AG04449 (cell line): ENCODE measurements around the gene TRIM62.

Experiments
- CTCF ChIA-PET: fragments of 350-600 bp; formaldehyde crosslinking; extraction: SDS; loops from one replicate; lab custom pipeline; 2021; ENCODE audit warnings: antibody characterized with exemption; lab: Yijun Ruan, JAX
- POLR2A ChIA-PET: fragments of 400-600, 350-600 bp; formaldehyde crosslinking; extraction: SDS; loops from one replicate; lab custom pipeline; 2020; ENCODE audit warnings: antibody characterized with exemption, inconsistent platforms; lab: Yijun Ruan, JAX
- DNase-seq: peaks from one replicate; pipeline ENCODE4 v3.0.0-alpha.2; 2010; ENCODE audit warnings: low read depth, low spot score
- H3K4me3 ChIP-seq: 2 replicates; pipeline ENCODE4 v1.5.1; 2011; ENCODE audit warnings: low read depth, mild to moderate bottlenecking, control low read depth, low read length
- TF ChIP-seq, protein P1 (sequence below): IDR thresholded peaks from one replicate; pipeline ENCODE4 v1.5.1; 2011; ENCODE audit warnings: mild to moderate bottlenecking, moderate library complexity, low read length, control low read depth, inconsistent platforms; ENCODE audit not compliant: insufficient read depth; ENCODE audit errors: missing control alignments

The TRIM62 gene

DNA sequence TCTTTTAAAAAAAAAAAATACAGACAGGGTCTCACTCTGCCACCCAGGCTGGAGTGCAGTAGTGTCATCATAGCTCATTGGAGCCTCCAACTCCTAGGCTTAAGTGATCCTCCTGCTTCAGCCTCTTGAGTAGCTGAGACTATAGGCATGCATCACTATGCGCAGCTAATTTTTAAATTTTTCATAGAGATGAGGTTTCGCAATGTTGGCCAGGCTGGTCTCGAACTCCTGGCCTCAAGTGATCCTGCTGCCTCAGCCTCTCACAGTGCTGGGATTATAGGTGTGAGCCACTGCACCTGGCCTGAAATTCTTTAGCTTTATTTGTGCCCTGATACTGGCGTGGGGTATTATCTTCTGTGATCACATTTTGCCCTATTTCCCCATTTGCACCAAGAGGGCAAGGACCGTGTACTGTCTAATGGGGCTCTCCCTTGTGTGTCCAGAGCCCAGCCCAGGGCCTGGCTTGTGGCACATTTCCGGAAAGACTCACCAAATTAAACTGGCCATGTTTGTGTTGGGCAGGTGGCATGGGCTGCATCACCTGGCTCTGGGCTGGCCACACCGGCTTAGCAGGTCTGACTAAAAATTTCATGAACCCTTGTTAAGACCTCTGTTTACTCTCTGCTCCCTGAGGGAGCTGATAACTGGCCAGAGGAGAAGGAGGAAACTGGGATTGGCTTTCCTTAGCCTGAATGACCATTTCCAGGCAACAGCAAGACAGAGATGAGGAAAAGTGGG lies 32.2 kb downstream of the TRIM62 start:
- TF ChIP-seq, protein P1, sequence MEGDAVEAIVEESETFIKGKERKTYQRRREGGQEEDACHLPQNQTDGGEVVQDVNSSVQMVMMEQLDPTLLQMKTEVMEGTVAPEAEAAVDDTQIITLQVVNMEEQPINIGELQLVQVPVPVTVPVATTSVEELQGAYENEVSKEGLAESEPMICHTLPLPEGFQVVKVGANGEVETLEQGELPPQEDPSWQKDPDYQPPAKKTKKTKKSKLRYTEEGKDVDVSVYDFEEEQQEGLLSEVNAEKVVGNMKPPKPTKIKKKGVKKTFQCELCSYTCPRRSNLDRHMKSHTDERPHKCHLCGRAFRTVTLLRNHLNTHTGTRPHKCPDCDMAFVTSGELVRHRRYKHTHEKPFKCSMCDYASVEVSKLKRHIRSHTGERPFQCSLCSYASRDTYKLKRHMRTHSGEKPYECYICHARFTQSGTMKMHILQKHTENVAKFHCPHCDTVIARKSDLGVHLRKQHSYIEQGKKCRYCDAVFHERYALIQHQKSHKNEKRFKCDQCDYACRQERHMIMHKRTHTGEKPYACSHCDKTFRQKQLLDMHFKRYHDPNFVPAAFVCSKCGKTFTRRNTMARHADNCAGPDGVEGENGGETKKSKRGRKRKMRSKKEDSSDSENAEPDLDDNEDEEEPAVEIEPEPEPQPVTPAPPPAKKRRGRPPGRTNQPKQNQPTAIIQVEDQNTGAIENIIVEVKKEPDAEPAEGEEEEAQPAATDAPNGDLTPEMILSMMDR, result no peak
- ChIA-PET CTCF (interaction anchor here (1.1 to 2.4 kb wide), 5 partner anchors 10 to 146 kb away, joined by 3 to 9 read pairs (median 4); no protein-coding TSS in a partner anchor), POLR2A (no interaction called here)
- no peak for DNase-seq
- no peak overlapping the region for H3K4me3 ChIP-seq

DNA sequence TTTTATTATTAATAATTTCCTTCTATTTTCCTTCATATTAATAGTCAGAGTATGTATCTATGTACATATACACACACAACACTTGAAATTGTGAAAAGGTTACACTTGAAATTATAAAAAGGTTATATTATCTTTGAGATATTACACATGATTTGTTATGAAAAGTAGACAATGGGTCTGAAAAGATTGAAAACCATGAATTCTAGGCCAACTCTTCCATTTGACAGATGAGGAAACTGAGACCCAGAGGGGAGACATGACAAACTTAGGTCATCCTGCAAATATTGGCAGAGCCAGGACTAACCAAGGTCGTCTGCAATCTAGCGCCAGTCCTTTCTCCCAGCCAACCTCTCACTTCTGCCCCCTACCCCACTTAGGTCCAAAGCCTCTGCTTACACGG lies 33.2 kb downstream of the TRIM62 start:
- H3K4me3 ChIP-seq, result no peak overlapping the region
- DNase-seq, result no peak
- ChIA-PET CTCF (interaction anchor here (1.1 to 4.1 kb wide), 6 partner anchors 9 to 147 kb away, joined by 3 to 20 read pairs (median 5); partner anchors contain the start of gene TRIM62), POLR2A (no interaction called here)
- TF ChIP-seq, protein P1, result no peak

DNA sequence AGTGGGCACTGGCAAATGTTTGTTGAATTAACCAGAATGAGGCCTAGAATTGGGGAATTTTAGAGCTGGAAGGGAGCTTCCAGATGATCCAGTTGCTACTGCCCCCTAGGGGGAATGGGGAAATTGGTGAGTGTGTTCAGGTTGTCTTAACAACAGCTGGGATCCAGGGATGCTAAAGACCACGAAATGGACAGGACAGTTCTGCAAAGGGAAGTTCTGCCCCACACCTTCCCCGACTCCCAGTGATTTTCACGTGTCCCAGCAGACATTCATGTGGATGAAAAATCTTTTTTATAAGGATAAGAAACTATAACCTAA lies 33.9 kb downstream of the TRIM62 start:
- DNase-seq, result no peak
- no peak overlapping the region for H3K4me3 ChIP-seq
- ChIA-PET POLR2A (no interaction called here), CTCF (interaction anchor here (1.1 to 13.7 kb wide), 8 partner anchors 10 to 148 kb away, joined by 3 to 168 read pairs (median 6); partner anchors contain the start of gene TRIM62)
- TF ChIP-seq, protein P1, result peak; percentile 34

GRCh38 chr1:33147275-33147996 lies 34.4 kb downstream of the TRIM62 start:
- TF ChIP-seq, protein P1, result no peak
- ChIA-PET POLR2A (no interaction called here), CTCF (interaction anchor here (1.1 to 13.7 kb wide), 10 partner anchors 10 to 324 kb away, joined by 3 to 168 read pairs (median 5); partner anchors contain the start of gene TRIM62)
- H3K4me3 ChIP-seq, result no peak overlapping the region
- DNase-seq, result no peak

DNA sequence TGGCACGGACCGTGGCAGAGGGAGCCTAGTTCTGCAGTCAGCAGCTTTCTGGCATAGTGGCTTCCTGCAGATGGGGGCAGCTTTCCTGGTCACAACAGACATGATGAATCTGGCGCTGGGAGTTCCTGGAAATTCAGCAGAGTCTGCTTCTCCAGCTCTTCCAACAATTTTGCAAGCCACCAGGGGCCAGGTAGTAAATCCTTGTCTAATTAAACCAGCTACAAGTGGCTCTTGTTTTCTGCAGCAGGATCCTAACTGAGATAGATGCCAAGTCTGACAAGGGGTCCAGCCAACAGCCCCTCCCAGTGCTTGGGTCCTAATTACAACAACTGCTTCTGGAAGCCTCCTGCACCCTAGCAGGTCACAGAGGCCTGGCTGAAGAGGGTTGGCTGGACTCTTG lies 35.8 kb downstream of the TRIM62 start:
- TF ChIP-seq, protein P1, result no peak
- CTCF ChIA-PET, result interaction anchor here (1.0 to 13.7 kb wide), 9 partner anchors 10 to 325 kb away, joined by 3 to 168 read pairs (median 6); partner anchors contain the start of gene TRIM62
- DNase-seq, result no peak
- no peak overlapping the region for H3K4me3 ChIP-seq
- POLR2A ChIA-PET, result no interaction called here

GRCh38 chr1:33143698-33144097 lies 38.1 kb downstream of the TRIM62 start:
- peak; percentile 82 for DNase-seq
- no peak overlapping the region for H3K4me3 ChIP-seq
- TF ChIP-seq, protein P1, result no peak
- CTCF ChIA-PET, result interaction anchor here (1.2 to 13.7 kb wide), 6 partner anchors 10 to 152 kb away, joined by 3 to 168 read pairs (median 10); no protein-coding TSS in a partner anchor
- POLR2A ChIA-PET, result interaction anchor here (0.6 to 1.6 kb wide), 4 partner anchors 9 to 448 kb away, joined by 3 to 4 read pairs (median 3); no protein-coding TSS in a partner anchor
